ENCODE data around the gene DDX41. TPM values are rescaled to one million over a fixed set of nuclear protein-coding genes. Genes with fewer than 3 reads are reported as not detected.

The DDX41 gene
- total RNA-seq, 1 donor from 2014 or later, result 117 TPM

DNA sequence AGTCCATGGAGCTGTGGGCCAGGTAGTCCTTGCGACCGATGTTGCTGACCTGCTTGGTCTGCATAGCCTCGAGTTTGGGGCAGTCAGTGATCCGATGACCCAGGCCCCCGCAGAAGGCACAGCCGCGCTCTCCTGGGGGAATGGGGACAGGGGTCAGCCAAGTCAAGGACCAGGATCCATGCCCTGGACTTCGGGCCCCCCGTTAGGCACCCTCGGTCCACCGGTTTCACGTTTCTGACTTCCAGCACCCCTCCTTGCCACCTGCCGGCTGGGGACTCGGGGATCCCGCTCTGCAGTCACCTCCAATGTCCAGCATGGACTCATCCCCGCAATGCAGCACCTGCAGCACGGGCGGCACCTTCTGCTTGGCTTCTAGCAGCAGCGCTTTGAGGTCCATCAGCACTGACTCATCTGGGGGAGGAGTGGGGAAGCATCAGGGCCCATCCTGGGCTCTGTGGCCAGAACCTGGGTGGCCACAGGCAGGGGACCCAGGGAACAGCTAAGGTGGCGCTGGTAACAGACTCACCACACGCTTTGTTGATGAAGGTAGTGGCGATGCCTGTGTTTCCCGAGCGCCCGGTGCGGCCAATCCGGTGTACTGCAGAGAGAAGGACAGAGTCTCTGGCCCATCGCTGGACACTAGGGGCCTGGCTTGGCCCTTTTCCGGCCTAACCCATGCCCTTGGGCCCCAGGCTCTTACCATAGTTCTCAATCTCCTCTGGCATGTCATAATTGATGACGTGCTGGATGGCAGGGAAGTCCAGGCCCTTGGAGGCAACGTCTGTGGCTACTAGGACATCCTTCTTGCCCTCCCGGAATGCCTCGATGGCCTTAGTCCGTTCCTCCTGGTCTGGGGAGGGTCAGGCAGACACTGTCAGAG is 4.7 kb downstream of the DDX41 start:
- Histone ChIP-seq H3K9me3 (no peaks in the 10 kb centered on the region), H3K27me3 (no peaks in the 10 kb centered on the region), H3K36me3 (peaks cover 39 to 52% of the 10 kb centered on the region in 2 donors), H3K4me3 (no peak overlapping the region), H3K27ac (no peak overlapping the region), H3K4me1 (peaks cover 4 to 10% of the 10 kb centered on the region in 2 donors)
- intact Hi-C loops (cut with DNase I), result loop anchor here (10.0 kb wide), 1 partner anchor 83 kb away; the partner anchor contains the start of gene TMED9
- TF ChIP-seq, protein P1, sequence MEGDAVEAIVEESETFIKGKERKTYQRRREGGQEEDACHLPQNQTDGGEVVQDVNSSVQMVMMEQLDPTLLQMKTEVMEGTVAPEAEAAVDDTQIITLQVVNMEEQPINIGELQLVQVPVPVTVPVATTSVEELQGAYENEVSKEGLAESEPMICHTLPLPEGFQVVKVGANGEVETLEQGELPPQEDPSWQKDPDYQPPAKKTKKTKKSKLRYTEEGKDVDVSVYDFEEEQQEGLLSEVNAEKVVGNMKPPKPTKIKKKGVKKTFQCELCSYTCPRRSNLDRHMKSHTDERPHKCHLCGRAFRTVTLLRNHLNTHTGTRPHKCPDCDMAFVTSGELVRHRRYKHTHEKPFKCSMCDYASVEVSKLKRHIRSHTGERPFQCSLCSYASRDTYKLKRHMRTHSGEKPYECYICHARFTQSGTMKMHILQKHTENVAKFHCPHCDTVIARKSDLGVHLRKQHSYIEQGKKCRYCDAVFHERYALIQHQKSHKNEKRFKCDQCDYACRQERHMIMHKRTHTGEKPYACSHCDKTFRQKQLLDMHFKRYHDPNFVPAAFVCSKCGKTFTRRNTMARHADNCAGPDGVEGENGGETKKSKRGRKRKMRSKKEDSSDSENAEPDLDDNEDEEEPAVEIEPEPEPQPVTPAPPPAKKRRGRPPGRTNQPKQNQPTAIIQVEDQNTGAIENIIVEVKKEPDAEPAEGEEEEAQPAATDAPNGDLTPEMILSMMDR (IDR thresholded peaks at IDR 0.05), result no peak
- DNase-seq (ENCODE audit: low spot score in 2 of 2), result no peak

DNA sequence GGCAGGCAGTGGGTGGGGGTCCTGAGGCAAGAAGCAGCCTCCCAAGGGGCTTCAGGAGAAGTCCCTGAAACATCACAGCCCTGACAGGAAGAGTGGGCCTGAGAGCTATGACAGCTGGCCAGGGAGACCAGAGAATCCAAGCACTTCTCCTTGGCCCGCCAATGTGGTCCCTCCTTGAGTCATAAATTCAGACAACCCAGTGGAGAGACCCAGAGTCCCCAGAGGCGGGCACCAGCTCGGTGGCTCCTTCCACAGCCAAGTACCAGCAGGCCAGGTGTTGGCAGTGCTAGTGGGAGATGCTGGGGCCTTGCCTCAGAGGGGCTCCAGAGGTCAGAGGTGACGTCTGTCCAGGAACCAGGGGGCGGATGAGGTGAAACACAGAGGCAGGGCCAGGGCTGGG is 5.6 kb downstream of the DDX41 start:
- no peak overlapping the region for H3K27ac ChIP-seq
- H3K36me3 ChIP-seq, result peaks cover 39 to 52% of the 10 kb centered on the region in 2 donors
- no peak overlapping the region for H3K4me3 ChIP-seq
- no peaks in the 10 kb centered on the region for H3K9me3 ChIP-seq
- H3K27me3 ChIP-seq, result no peaks in the 10 kb centered on the region
- H3K4me1 ChIP-seq, result peaks cover 4 to 8% of the 10 kb centered on the region in 2 donors
- no peak for DNase-seq (ENCODE audit: low spot score in 2 of 2)
- intact Hi-C loops (cut with DNase I), result loop anchor here (10.0 kb wide), 1 partner anchor 84 kb away; the partner anchor contains the start of gene TMED9
- TF ChIP-seq, protein P1 (IDR thresholded peaks at IDR 0.05), result no peak

DNA sequence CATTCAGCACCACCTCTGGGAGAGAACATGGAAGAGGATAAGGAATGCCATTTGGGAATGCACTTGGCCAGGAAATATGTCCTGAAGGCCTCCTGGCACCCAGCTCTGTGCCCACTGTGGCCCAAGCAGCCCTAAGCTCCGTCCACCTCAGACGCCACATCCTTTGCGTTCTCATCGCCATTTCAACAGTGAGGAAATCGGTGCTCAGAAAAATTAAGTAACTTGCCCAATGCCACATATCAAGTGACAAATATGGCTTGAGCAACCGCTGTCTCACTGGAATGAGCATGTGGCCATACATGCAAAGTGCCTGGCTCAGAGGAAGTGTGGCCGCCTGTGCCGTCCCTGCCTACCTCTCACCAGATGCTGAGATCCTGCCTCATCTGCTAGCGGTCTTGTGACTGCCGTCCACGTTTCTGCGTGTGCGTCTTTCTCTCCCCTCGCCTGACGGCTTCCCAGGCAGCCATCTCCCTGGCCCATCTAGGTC is 6.2 kb downstream of the DDX41 start:
- Histone ChIP-seq H3K9me3 (no peaks in the 10 kb centered on the region), H3K4me3 (no peak overlapping the region), H3K27me3 (no peaks in the 10 kb centered on the region), H3K27ac (no peak overlapping the region), H3K4me1 (peaks cover 0 to 3% of the 10 kb centered on the region in 2 donors), H3K36me3 (peaks cover 39 to 51% of the 10 kb centered on the region in 2 donors)
- intact Hi-C loops (cut with DNase I), result loop anchor here (10.0 kb wide), 1 partner anchor 84 kb away; the partner anchor contains the start of gene TMED9
- TF ChIP-seq, protein P1 (IDR thresholded peaks at IDR 0.05), result no peak
- no peak for DNase-seq (ENCODE audit: low spot score in 2 of 2)

DNA sequence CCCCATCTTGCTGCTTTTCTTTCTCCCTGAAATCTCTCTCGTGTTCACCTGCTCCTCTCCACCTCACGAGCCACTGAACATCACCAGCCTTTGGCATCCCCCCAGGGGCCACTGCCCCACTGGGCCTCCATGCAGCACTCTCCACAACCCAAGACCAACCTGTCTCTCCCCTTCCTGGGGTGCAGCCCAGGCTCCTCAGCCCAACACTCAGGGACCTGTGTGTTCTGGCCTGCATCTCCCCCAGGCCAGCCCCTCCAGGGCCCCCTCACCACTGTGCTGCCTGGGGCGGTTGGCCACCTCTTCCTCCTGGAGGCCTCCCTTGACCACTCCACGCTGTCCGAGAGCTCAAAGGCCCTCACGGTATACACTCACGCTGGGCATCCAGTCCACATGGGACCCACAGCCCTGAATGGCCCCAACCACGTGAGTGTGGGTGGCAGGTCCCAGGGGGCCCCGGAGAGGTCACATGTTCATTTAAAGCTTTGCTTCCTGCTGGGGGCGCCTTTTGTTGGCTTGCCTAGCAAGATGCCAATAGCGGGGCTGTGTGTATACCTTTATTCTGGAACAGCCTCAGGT is 6.7 kb downstream of the DDX41 start:
- H3K9me3 ChIP-seq, result no peaks in the 10 kb centered on the region
- peaks cover 39 to 46% of the 10 kb centered on the region in 2 donors for H3K36me3 ChIP-seq
- H3K4me3 ChIP-seq, result peak overlapping the region in 1 of 2 donors; percentile 57
- H3K27me3 ChIP-seq, result no peaks in the 10 kb centered on the region
- TF ChIP-seq, protein P1 (IDR thresholded peaks at IDR 0.05), result no peak
- peak overlapping the region in 1 of 2 donors; percentile 30 for H3K27ac ChIP-seq
- no peaks in the 10 kb centered on the region for H3K4me1 ChIP-seq
- intact Hi-C loops (cut with DNase I), result loop anchor here (10.0 kb wide), 1 partner anchor 85 kb away; the partner anchor contains the start of gene TMED9
- no peak for DNase-seq (ENCODE audit: low spot score in 2 of 2)

DNA sequence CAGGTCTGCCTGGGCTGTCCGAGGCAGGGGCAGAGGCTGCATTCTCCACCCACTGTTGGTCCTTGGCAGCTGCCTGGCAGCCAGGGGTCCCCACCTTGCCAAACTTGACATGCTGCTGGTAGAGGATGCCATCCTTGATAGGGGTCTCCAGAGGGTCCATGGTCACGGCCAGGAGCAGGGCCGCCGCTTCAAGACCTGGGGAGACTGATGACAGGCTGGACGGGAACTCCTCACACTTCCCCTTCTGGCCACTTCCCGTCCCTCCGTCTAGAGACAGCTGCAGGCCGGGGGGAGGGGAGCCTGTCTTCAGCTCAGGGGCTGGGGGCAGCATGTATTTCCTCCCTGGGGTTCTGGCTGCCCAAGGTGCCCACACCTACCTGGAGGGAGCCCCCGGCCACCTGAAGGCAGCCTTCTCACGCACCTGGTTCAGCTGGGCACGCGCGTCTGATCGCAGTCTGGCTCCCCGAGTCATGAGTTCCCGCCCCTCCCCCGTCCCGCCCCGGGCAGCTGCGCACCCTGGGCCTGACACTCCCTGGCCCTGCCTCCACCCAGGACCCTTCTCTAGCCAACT is 7.3 kb downstream of the DDX41 start, which contains the start of gene DOK3:
Gene DOK3, minus strand, starts transcription at position 446 of the 571 bp plus-strand sequence. Its CDS starts 286 bp downstream, at position 160.
- no peak for DNase-seq (ENCODE audit: low spot score in 2 of 2)
- Histone ChIP-seq H3K4me3 (peak within 1 kb of the TSS; percentile 20 to 57), H3K27ac (peak within 1 kb of the TSS; percentile 30 to 33), H3K27me3 (no peaks in the 10 kb centered on the region), H3K4me1 (no peaks in the 10 kb centered on the region), H3K9me3 (no peaks in the 10 kb centered on the region), H3K36me3 (peaks cover 39% of the 10 kb centered on the region in 2 donors)
- TF ChIP-seq, protein P1 (IDR thresholded peaks at IDR 0.05), result no peak
- intact Hi-C loops (cut with DNase I), result no loop called here
